ENCODE data around the gene SOX8. TPM values are rescaled to one million over a fixed set of nuclear protein-coding genes. Genes with fewer than 3 reads are reported as not detected.

The SOX8 gene
- total RNA-seq, 4 donors from 2014 or later = 0.10 to 0.91 (median 0.33) TPM

GRCh38 chr16:986925-987582, 5.5 kb downstream of the SOX8 start:
- DNase-seq (no peak), ATAC-seq (no peak)
- H3K27me3 ChIP-seq = peaks cover 59 to 83% (median 76%) of the 10 kb centered on the region in 3 donors
- no peak overlapping the region for H3K4me3 ChIP-seq
- in situ Hi-C loops (cut with MboI; ENCODE audit: low sequenced_read_pairs in 4 of 4) (no loop called here), intact Hi-C loops (cut with DNase I; ENCODE audit: low total_unique reads) (no loop called here)
- H3K9me3 ChIP-seq = no peaks in the 10 kb centered on the region
- TF ChIP-seq CTCF (IDR thresholded peaks at IDR 0.05 in 4 of 5, conservative IDR thresholded peaks at IDR 0.05 in 1 of 5) (no peak), POLR2A (IDR thresholded peaks at IDR 0.05) (no peak)
- no peak overlapping the region for H3K27ac ChIP-seq
- no peaks in the 10 kb centered on the region for H3K36me3 ChIP-seq
- no peaks in the 10 kb centered on the region for H3K4me1 ChIP-seq

GRCh38 chr16:987906-988305, 6.3 kb downstream of the SOX8 start:
- no peaks in the 10 kb centered on the region for H3K36me3 ChIP-seq
- DNase-seq (no peak), ATAC-seq (no peak)
- intact Hi-C loops (cut with DNase I; ENCODE audit: low total_unique reads) = no loop called here
- H3K4me3 ChIP-seq = no peak overlapping the region
- in situ Hi-C loops (cut with MboI; ENCODE audit: low sequenced_read_pairs in 4 of 4) = no loop called here
- H3K27me3 ChIP-seq = peaks cover 51 to 75% (median 68%) of the 10 kb centered on the region in 3 donors
- H3K9me3 ChIP-seq = no peaks in the 10 kb centered on the region
- no peak overlapping the region for H3K27ac ChIP-seq
- no peaks in the 10 kb centered on the region for H3K4me1 ChIP-seq
- TF ChIP-seq CTCF (IDR thresholded peaks at IDR 0.05 in 4 of 5, conservative IDR thresholded peaks at IDR 0.05 in 1 of 5) = no peak
- no peak for TF ChIP-seq POLR2A (IDR thresholded peaks at IDR 0.05)

- peaks cover 44 to 68% (median 60%) of the 10 kb centered on the region in 3 donors for H3K27me3 ChIP-seq
- in situ Hi-C loops (cut with MboI; ENCODE audit: low sequenced_read_pairs in 4 of 4) = no loop called here
Measured at GRCh38 chr16:988471-989353, 7.1 kb downstream of the SOX8 start.

GRCh38 chr16:989354-989814, 7.8 kb downstream of the SOX8 start:
- DNase-seq = no peak
- no peaks in the 10 kb centered on the region for H3K4me1 ChIP-seq
- in situ Hi-C loops (cut with MboI; ENCODE audit: low sequenced_read_pairs in 4 of 4) (no loop called here), intact Hi-C loops (cut with DNase I; ENCODE audit: low total_unique reads) (no loop called here)
- no peaks in the 10 kb centered on the region for H3K36me3 ChIP-seq
- no peak overlapping the region for H3K27ac ChIP-seq
- ATAC-seq = no peak
- no peak overlapping the region for H3K4me3 ChIP-seq
- H3K9me3 ChIP-seq = peaks cover 0 to 1% (median 0%) of the 10 kb centered on the region in 3 donors
- H3K27me3 ChIP-seq = peaks cover 41 to 67% (median 53%) of the 10 kb centered on the region in 3 donors
- no peak for TF ChIP-seq POLR2A (IDR thresholded peaks at IDR 0.05)
- no peak for TF ChIP-seq CTCF (IDR thresholded peaks at IDR 0.05 in 4 of 5, conservative IDR thresholded peaks at IDR 0.05 in 1 of 5)

More at GRCh38 chr16:988471-989353, 7.1 kb downstream of the SOX8 start:
- no peak overlapping the region for H3K4me3 ChIP-seq
- no peaks in the 10 kb centered on the region for H3K4me1 ChIP-seq
- H3K9me3 ChIP-seq = no peaks in the 10 kb centered on the region
- H3K27ac ChIP-seq = no peak overlapping the region
- DNase-seq = no peak
- TF ChIP-seq POLR2A (IDR thresholded peaks at IDR 0.05) (no peak), CTCF (IDR thresholded peaks at IDR 0.05 in 4 of 5, conservative IDR thresholded peaks at IDR 0.05 in 1 of 5) (no peak)
- H3K36me3 ChIP-seq = no peaks in the 10 kb centered on the region
- intact Hi-C loops (cut with DNase I; ENCODE audit: low total_unique reads) = no loop called here
- ATAC-seq = no peak

All from gastrocnemius medialis (tissue), 4 donors.